HEK293 (cell line): ENCODE measurements around the gene TSPOAP1.

Source experiments
- CTCF ChIA-PET: fragments of 350-600 bp; formaldehyde crosslinking; extraction: SDS; loops from one replicate; lab custom pipeline; 2021; ENCODE audit warnings: antibody characterized with exemption; lab: Yijun Ruan, JAX
- POLR2A ChIA-PET: fragments of 300-600 bp; formaldehyde crosslinking; extraction: SDS; loops from one replicate; lab custom pipeline; 2020; ENCODE audit warnings: antibody characterized with exemption, inconsistent platforms; lab: Yijun Ruan, JAX
- H3K27ac ChIP-seq: fragments of 200-500 bp; sonication (Bioruptor generic); 2 replicates; pipeline ENCODE4 v1.5.1; 2014; ENCODE audit warnings: low read depth, low read length, control low read depth, inconsistent platforms; ENCODE audit errors: extremely low read depth
- H3K36me3 ChIP-seq, 2 experiments: fragments of 200-500 bp in 1 of 2; sonication (Bioruptor generic) in 1 of 2; 1 replicate in 1 of 2; 2 replicates in 1 of 2; pipeline ENCODE4 v1.5.1; 2014 to 2017; ENCODE audit warnings: inconsistent platforms in 2 of 2, low read length in 2 of 2; ENCODE audit not compliant: control insufficient read depth in 2 of 2, insufficient read depth in 1 of 2
- H3K4me1 ChIP-seq: fragments of 200-500 bp; sonication (Bioruptor generic); 2 replicates; pipeline ENCODE4 v1.5.1; 2014; ENCODE audit warnings: mild to moderate bottlenecking, low read length, inconsistent platforms; ENCODE audit not compliant: control insufficient read depth, insufficient read depth
- H3K4me3 ChIP-seq: 2 replicates; pipeline ENCODE4 v1.5.1; 2011; ENCODE audit warnings: low read depth, mild to moderate bottlenecking, control low read depth, low read length, moderate library complexity
- H3K9me3 ChIP-seq: fragments of 200-500 bp; sonication (Bioruptor generic); 2 replicates; pipeline ENCODE4 v1.5.1; 2014; ENCODE audit warnings: low read depth, low read length, inconsistent platforms; ENCODE audit not compliant: control insufficient read depth, insufficient read depth
- GLIS1 ChIP-seq: fragments of 450-650 bp; formaldehyde crosslinking; IDR thresholded peaks from 2 replicates; pipeline ENCODE4 v1.5.1; 2016; ENCODE audit warnings: missing biosample characterization, missing genetic modification characterization
- IKZF3 ChIP-seq: fragments of 450-650 bp; IDR thresholded peaks from 2 replicates; pipeline ENCODE4 v1.5.0; 2018; ENCODE audit warnings: missing biosample characterization, mild to moderate bottlenecking, missing genetic modification characterization, moderate library complexity
- SP2 ChIP-seq: fragments of 450-650 bp; formaldehyde crosslinking; IDR thresholded peaks from 2 replicates; pipeline ENCODE4 v1.5.1; 2016; ENCODE audit warnings: missing biosample characterization, missing genetic modification characterization
- ZBTB1 ChIP-seq: fragments of 450-650 bp; formaldehyde crosslinking; IDR thresholded peaks from 2 replicates; pipeline ENCODE4 v1.5.1; 2016; ENCODE audit warnings: missing biosample characterization, missing genetic modification characterization
- ZIC2 ChIP-seq: fragments of 450-650 bp; formaldehyde crosslinking; IDR thresholded peaks from 2 replicates; pipeline ENCODE4 v1.5.1; 2016; ENCODE audit warnings: missing biosample characterization, missing genetic modification characterization
- ZNF19 ChIP-seq: fragments of 450-650 bp; formaldehyde crosslinking; IDR thresholded peaks from 2 replicates; pipeline ENCODE4; 2016; ENCODE audit warnings: missing biosample characterization, missing genetic modification characterization, low read depth
- ZNF2 ChIP-seq: fragments of 450-650 bp; formaldehyde crosslinking; IDR thresholded peaks from 2 replicates; pipeline ENCODE4 v1.5.1; 2016; ENCODE audit warnings: missing biosample characterization, missing genetic modification characterization
- ZNF221 ChIP-seq: fragments of 450-650 bp; formaldehyde crosslinking; IDR thresholded peaks from 2 replicates; pipeline ENCODE4 v1.5.1; 2017; ENCODE audit warnings: missing biosample characterization, missing genetic modification characterization, borderline replicate concordance
- ZNF23 ChIP-seq: fragments of 450-650 bp; formaldehyde crosslinking; IDR thresholded peaks from 2 replicates; pipeline ENCODE4 v1.5.1; 2016; ENCODE audit warnings: missing biosample characterization, missing genetic modification characterization, borderline replicate concordance
- ZNF335 ChIP-seq: fragments of 450-650 bp; formaldehyde crosslinking; conservative IDR thresholded peaks from 2 replicates; pipeline ENCODE4 v1.5.1; 2016; ENCODE audit warnings: missing biosample characterization, missing genetic modification characterization
- ZNF341 ChIP-seq: fragments of 450-650 bp; formaldehyde crosslinking; IDR thresholded peaks from 2 replicates; pipeline ENCODE4; 2016; ENCODE audit warnings: low read depth, missing biosample characterization, missing genetic modification characterization
- ZNF404 ChIP-seq: fragments of 450-650 bp; formaldehyde crosslinking; IDR thresholded peaks from 2 replicates; pipeline ENCODE4 v1.5.1; 2017; ENCODE audit warnings: missing biosample characterization, missing genetic modification characterization
- ZNF473 ChIP-seq: fragments of 450-650 bp; formaldehyde crosslinking; IDR thresholded peaks from 2 replicates; pipeline ENCODE4 v1.5.1; 2017; ENCODE audit warnings: missing biosample characterization, missing genetic modification characterization
- ZNF510 ChIP-seq: fragments of 450-650 bp; formaldehyde crosslinking; IDR thresholded peaks from 2 replicates; pipeline ENCODE4 v1.5.1; 2018; ENCODE audit warnings: mild to moderate bottlenecking, missing genetic modification characterization, missing biosample characterization; ENCODE audit not compliant: insufficient replicate concordance
- ZNF544 ChIP-seq: fragments of 450-650 bp; formaldehyde crosslinking; IDR thresholded peaks from 2 replicates; pipeline ENCODE4 v1.5.0; 2017; ENCODE audit warnings: missing biosample characterization, missing genetic modification characterization
- ZNF610 ChIP-seq: fragments of 450-650 bp; formaldehyde crosslinking; IDR thresholded peaks from 2 replicates; pipeline ENCODE4 v1.5.1; 2016; ENCODE audit warnings: missing biosample characterization, missing genetic modification characterization, borderline replicate concordance
- ZNF626 ChIP-seq: fragments of 450-650 bp; sonication (Bioruptor Pico); formaldehyde crosslinking; IDR thresholded peaks from 2 replicates; pipeline ENCODE4 v1.5.1; 2018; ENCODE audit warnings: missing biosample characterization, missing genetic modification characterization, inconsistent platforms
- ZNF670 ChIP-seq: fragments of 450-650 bp; formaldehyde crosslinking; IDR thresholded peaks from 2 replicates; pipeline ENCODE4 v1.5.1; 2016; ENCODE audit warnings: missing biosample characterization, missing genetic modification characterization, low read depth
- TF ChIP-seq, protein P1 (sequence below): fragments of 450-650 bp; formaldehyde crosslinking; IDR thresholded peaks from 2 replicates; pipeline ENCODE4 v1.5.1; 2016; ENCODE audit warnings: missing biosample characterization, missing genetic modification characterization
- TF ChIP-seq, protein P2 (sequence below): fragments of 450-650 bp; formaldehyde crosslinking; IDR thresholded peaks from 2 replicates; pipeline ENCODE4 v1.5.1; 2017; ENCODE audit warnings: missing biosample characterization, missing genetic modification characterization
- TF ChIP-seq, protein P3 (sequence below): fragments of 450-650 bp; formaldehyde crosslinking; optimal IDR thresholded peaks from 2 replicates; pipeline ENCODE3; 2016; ENCODE audit warnings: missing biosample characterization, mild to moderate bottlenecking, missing genetic modification characterization
- TF ChIP-seq, protein P4 (sequence below): fragments of 450-650 bp; formaldehyde crosslinking; IDR thresholded peaks from 2 replicates; pipeline ENCODE4 v1.5.1; 2016; ENCODE audit warnings: missing biosample characterization, missing genetic modification characterization

TSPOAP1 gene

DNA sequence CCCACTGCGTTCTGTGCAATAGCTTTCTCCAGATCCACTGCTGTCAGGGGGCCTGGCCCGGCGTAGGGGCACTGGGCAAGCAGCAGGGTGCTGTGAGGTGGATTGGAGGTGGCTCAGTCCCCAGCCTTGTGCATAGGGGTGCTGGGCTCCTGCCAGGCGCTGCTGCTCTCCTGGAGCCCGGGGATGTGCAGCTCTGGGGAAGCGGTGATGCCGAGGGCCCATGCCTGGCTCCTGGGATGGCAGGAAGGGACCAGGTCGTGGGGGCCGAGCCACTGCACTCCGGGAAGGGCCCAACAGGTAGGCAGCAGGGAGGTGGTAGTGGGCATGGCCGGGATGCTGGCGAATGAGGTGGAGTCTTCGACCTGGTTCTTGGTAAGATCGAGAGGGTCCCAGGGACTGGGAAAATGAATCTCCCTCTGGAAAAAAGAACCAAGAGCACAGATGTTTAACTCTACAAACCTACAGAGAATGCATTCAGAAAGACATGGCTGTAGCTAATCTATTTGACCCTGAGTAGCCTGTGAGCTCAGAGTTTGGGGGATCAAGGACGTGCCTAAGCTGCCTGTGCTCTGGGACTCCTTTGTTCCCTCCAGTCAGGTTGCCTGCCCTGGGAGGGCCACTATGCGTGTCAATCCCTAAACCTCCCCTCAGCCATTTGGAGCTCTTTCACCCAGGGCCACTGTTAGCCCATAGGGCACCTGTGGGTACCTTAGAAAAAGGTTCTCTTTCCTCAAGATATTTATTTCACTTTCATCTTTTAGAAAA, 30.0 kb upstream of the TSPOAP1 start:
- Histone ChIP-seq H3K27ac (no peak overlapping the region), H3K4me1 (peaks cover under 1% of the 10 kb centered on the region; the same call in 1 of the 2 replicates), H3K4me3 (no peak overlapping the region), H3K9me3 (no peaks in the 10 kb centered on the region), H3K36me3 (peaks cover 0 to 76% of the 10 kb centered on the region in 2 experiments; a peak in 2 of 3 replicates)
- CTCF ChIA-PET, result interaction anchor here (1.2 kb wide), 1 partner anchor 59 kb away, joined by 3 read pairs; the partner anchor contains the start of gene RNF43
- TF ChIP-seq ZNF2 (tag by site-specific recombination) (no peak), ZNF19 (no peak), ZNF341 (no peak), ZNF510 (tag by site-specific recombination) (no peak), ZNF221 (no peak), SP2 (tag by site-specific recombination) (no peak), IKZF3 (tag by site-specific recombination) (no peak), GLIS1 (tag by site-specific recombination) (no peak), ZNF626 (no peak)
- TF ChIP-seq, protein P1, sequence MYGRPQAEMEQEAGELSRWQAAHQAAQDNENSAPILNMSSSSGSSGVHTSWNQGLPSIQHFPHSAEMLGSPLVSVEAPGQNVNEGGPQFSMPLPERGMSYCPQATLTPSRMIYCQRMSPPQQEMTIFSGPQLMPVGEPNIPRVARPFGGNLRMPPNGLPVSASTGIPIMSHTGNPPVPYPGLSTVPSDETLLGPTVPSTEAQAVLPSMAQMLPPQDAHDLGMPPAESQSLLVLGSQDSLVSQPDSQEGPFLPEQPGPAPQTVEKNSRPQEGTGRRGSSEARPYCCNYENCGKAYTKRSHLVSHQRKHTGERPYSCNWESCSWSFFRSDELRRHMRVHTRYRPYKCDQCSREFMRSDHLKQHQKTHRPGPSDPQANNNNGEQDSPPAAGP (tag by site-specific recombination), result no peak
- POLR2A ChIA-PET, result interaction anchor here (0.5 kb wide), 1 partner anchor 59 kb away, joined by 3 read pairs; the partner anchor contains the start of gene RNF43

DNA sequence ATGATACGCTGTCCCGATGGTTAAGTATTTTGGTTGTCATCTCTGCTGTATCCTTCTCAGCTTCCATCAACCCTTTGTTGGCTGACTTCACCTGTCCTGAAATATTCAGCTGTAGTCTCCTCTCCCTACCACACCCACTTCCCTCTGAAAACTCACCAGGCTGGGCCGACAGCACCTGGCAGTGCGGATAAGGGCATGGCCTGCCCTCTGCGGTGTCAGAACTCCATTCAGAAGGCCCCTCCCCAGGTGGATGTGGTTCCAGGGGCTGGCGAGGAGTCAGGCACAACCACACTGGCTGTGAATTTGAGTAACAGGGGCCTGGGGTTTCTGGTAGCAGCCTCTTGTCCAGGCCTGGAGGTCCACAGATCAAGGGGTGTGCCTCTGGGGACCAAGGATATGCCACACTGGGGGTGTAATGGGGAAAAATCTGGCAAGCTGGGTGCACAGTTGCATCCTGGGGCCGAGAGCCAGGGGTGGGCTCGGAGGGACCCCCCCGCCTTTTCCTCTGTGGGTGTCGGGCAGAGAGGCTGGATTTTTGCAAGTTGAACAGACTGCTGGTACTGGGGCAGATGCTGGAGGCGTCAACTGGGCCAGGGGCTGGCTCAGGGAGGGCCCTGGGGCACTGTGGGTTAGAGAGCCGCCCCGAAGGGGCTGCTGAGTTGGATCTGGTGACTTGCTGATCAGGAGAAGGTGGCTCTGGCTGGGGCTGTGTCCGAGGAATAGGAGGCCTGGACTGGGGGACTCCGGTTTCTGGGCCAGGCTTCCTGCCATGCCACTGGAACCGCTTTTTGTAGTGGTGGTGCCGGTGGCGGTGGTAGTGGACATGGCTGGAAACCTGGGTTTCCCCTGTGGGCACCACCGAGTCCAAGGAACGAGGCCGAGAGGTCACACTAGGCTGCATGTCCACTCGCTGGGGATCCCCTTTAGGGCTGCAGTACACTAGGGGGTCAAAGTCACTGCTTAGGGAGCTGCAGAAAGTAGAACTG, 29.0 kb upstream of the TSPOAP1 start:
- peaks cover 9% of the 10 kb centered on the region for H3K4me1 ChIP-seq
- POLR2A ChIA-PET, result interaction anchor here (0.7 kb wide), 1 partner anchor 38 kb away, joined by 3 read pairs; no protein-coding TSS in a partner anchor
- CTCF ChIA-PET, result no interaction called here
- peaks cover 0 to 67% of the 10 kb centered on the region in 2 experiments; a peak in 2 of 3 replicates for H3K36me3 ChIP-seq
- no peak overlapping the region for H3K27ac ChIP-seq
- no peak overlapping the region for H3K4me3 ChIP-seq
- TF ChIP-seq ZNF23 (tag by site-specific recombination) (no peak), ZNF670 (tag by site-specific recombination) (no peak), ZNF610 (tag by site-specific recombination) (no peak), ZNF473 (tag by site-specific recombination) (no peak), ZNF335 (tag by site-specific recombination) (no peak), ZNF544 (tag by site-specific recombination) (no peak)
- TF ChIP-seq, protein P2, sequence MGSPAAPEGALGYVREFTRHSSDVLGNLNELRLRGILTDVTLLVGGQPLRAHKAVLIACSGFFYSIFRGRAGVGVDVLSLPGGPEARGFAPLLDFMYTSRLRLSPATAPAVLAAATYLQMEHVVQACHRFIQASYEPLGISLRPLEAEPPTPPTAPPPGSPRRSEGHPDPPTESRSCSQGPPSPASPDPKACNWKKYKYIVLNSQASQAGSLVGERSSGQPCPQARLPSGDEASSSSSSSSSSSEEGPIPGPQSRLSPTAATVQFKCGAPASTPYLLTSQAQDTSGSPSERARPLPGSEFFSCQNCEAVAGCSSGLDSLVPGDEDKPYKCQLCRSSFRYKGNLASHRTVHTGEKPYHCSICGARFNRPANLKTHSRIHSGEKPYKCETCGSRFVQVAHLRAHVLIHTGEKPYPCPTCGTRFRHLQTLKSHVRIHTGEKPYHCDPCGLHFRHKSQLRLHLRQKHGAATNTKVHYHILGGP (tag by site-specific recombination), result no peak
- H3K9me3 ChIP-seq, result no peaks in the 10 kb centered on the region

DNA sequence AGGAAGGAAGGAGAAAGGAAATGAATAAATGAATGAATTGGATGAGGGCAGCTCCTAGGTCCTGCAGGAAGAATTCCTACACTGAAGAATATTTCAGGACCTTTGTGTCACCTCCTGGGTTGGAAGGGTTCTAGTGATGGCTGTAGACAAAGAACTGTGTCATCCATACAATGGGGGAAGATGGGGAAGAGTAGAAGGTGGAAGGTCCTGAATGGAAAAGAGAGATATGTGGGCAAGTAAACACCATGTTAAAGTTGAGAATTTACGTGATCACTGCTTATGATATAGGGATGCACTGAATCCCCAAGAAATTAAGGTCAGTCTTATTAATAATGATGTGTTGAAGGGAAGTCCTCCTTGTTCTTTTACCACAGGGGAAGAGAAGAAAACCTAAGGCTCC, 27.6 kb upstream of the TSPOAP1 start:
- Histone ChIP-seq H3K4me1 (peaks cover 9% of the 10 kb centered on the region), H3K9me3 (no peaks in the 10 kb centered on the region), H3K4me3 (no peak overlapping the region), H3K27ac (no peak overlapping the region), H3K36me3 (peaks cover 0 to 59% of the 10 kb centered on the region in 2 experiments; a peak in 2 of 3 replicates)
- POLR2A ChIA-PET, result interaction anchor here (0.6 to 1.0 kb wide), 2 partner anchors 61 to 993 kb away, joined by 3 to 7 read pairs; partner anchors contain the start of gene RNF43
- CTCF ChIA-PET, result interaction anchor here (1.1 to 2.3 kb wide), 2 partner anchors 39 to 61 kb away, joined by 7 to 11 read pairs; partner anchors contain the start of gene RNF43
- TF ChIP-seq, protein P3, sequence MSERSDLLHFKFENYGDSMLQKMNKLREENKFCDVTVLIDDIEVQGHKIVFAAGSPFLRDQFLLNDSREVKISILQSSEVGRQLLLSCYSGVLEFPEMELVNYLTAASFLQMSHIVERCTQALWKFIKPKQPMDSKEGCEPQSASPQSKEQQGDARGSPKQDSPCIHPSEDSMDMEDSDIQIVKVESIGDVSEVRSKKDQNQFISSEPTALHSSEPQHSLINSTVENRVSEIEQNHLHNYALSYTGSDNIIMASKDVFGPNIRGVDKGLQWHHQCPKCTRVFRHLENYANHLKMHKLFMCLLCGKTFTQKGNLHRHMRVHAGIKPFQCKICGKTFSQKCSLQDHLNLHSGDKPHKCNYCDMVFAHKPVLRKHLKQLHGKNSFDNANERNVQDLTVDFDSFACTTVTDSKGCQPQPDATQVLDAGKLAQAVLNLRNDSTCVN (tag by site-specific recombination), result no peak
- TF ChIP-seq ZIC2 (tag by site-specific recombination) (no peak), ZNF404 (tag by site-specific recombination) (no peak), ZBTB1 (tag by site-specific recombination) (no peak)
- TF ChIP-seq, protein P4, sequence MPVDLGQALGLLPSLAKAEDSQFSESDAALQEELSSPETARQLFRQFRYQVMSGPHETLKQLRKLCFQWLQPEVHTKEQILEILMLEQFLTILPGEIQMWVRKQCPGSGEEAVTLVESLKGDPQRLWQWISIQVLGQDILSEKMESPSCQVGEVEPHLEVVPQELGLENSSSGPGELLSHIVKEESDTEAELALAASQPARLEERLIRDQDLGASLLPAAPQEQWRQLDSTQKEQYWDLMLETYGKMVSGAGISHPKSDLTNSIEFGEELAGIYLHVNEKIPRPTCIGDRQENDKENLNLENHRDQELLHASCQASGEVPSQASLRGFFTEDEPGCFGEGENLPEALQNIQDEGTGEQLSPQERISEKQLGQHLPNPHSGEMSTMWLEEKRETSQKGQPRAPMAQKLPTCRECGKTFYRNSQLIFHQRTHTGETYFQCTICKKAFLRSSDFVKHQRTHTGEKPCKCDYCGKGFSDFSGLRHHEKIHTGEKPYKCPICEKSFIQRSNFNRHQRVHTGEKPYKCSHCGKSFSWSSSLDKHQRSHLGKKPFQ (tag by site-specific recombination), result no peak
